ENCODE results near the gene CRYGS. TPM values are rescaled to one million over a fixed set of nuclear protein-coding genes. Genes with fewer than 3 reads are reported as not detected.

Gene CRYGS
- polyA plus RNA-seq, 1 of the 3 experiments (the other 2 are of a cell fraction) = 2.1 TPM

- Histone ChIP-seq H3K36me3 (replicated peaks in 1 of 2; ENCODE audit: control insufficient read depth in 1 of 2, insufficient read depth in 2 of 2, low read length in 1 of 2) (no peaks in the 10 kb centered on the region), H3K9ac (no peak overlapping the region), H3K79me2 (ENCODE audit: insufficient read depth) (no peaks in the 10 kb centered on the region), H3K4me2 (no peak overlapping the region), H3K9me2 (no peaks in the 10 kb centered on the region), H3K27ac (ENCODE audit: low read depth in 2 of 2, low read length in 1 of 2) (no peak overlapping the region), H3K4me3 (ENCODE audit: low read depth in 2 of 2, low read length in 1 of 2) (no peak overlapping the region), H3F3A (replicated peaks; ENCODE audit: insufficient read depth) (no peaks in the 10 kb centered on the region), H4K20me1 (ENCODE audit: insufficient read depth) (no peaks in the 10 kb centered on the region), H3K9me3 (no peaks in the 10 kb centered on the region), H3K27me3 (ENCODE audit: insufficient read depth) (peaks cover 5% of the 10 kb centered on the region), H3K4me1 (ENCODE audit: control insufficient read depth in 1 of 2, insufficient read depth in 2 of 2, low read depth in 1 of 2, low read length in 1 of 2) (peaks cover 0 to 13% of the 10 kb centered on the region in 2 experiments; a peak in 1 of 4 replicates), H2AFZ (ENCODE audit: low read depth) (no peak overlapping the region)
- 17% methylated on average over 1 of the region's 4 CpGs for WGBS (ENCODE audit: low lambda C conversion rate)
- no peak for DNase-seq
- POLR2A ChIA-PET = no interaction called here
- CTCF ChIA-PET = no interaction called here
- TF ChIP-seq USF1 (IDR thresholded peaks at IDR 0.05; ENCODE audit: borderline replicate concordance, low read depth) (no peak), TCF12 (IDR thresholded peaks at IDR 0.05) (no peak), TEAD4 (IDR thresholded peaks at IDR 0.05; ENCODE audit: borderline replicate concordance, insufficient read depth) (no peak), FOXM1 (IDR thresholded peaks at IDR 0.05; ENCODE audit: low read depth) (no peak), MXI1 (IDR thresholded peaks at IDR 0.05; ENCODE audit: low read depth, low read length) (no peak), CTCF (IDR thresholded peaks at IDR 0.05) (no peak), FOSL2 (IDR thresholded peaks at IDR 0.05; ENCODE audit: borderline replicate concordance, low read depth) (no peak), SMC3 (IDR thresholded peaks at IDR 0.05; ENCODE audit: low read depth, low read length) (no peak), GABPA (IDR thresholded peaks at IDR 0.05; ENCODE audit: low read depth) (no peak), FOXJ3 (CRISPR knock-in tag; IDR thresholded peaks at IDR 0.05) (no peak), RCOR1 (IDR thresholded peaks at IDR 0.05; ENCODE audit: low read length) (no peak), MAX (IDR thresholded peaks at IDR 0.05; ENCODE audit: low read depth) (no peak), NFIC (IDR thresholded peaks at IDR 0.05; ENCODE audit: borderline replicate concordance) (no peak), EZH2phosphoT487 (IDR thresholded peaks at IDR 0.05; ENCODE audit: borderline replicate concordance, low read depth) (no peak)
- TF ChIP-seq, protein P1, sequence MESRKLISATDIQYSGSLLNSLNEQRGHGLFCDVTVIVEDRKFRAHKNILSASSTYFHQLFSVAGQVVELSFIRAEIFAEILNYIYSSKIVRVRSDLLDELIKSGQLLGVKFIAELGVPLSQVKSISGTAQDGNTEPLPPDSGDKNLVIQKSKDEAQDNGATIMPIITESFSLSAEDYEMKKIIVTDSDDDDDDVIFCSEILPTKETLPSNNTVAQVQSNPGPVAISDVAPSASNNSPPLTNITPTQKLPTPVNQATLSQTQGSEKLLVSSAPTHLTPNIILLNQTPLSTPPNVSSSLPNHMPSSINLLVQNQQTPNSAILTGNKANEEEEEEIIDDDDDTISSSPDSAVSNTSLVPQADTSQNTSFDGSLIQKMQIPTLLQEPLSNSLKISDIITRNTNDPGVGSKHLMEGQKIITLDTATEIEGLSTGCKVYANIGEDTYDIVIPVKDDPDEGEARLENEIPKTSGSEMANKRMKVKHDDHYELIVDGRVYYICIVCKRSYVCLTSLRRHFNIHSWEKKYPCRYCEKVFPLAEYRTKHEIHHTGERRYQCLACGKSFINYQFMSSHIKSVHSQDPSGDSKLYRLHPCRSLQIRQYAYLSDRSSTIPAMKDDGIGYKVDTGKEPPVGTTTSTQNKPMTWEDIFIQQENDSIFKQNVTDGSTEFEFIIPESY (IDR thresholded peaks at IDR 0.05; ENCODE audit: borderline replicate concordance, low read depth) = no peak
- TF ChIP-seq, protein P2, sequence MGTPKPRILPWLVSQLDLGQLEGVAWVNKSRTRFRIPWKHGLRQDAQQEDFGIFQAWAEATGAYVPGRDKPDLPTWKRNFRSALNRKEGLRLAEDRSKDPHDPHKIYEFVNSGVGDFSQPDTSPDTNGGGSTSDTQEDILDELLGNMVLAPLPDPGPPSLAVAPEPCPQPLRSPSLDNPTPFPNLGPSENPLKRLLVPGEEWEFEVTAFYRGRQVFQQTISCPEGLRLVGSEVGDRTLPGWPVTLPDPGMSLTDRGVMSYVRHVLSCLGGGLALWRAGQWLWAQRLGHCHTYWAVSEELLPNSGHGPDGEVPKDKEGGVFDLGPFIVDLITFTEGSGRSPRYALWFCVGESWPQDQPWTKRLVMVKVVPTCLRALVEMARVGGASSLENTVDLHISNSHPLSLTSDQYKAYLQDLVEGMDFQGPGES (IDR thresholded peaks at IDR 0.05; ENCODE audit: low read depth, low read length) = no peak
- TF ChIP-seq, protein P3, sequence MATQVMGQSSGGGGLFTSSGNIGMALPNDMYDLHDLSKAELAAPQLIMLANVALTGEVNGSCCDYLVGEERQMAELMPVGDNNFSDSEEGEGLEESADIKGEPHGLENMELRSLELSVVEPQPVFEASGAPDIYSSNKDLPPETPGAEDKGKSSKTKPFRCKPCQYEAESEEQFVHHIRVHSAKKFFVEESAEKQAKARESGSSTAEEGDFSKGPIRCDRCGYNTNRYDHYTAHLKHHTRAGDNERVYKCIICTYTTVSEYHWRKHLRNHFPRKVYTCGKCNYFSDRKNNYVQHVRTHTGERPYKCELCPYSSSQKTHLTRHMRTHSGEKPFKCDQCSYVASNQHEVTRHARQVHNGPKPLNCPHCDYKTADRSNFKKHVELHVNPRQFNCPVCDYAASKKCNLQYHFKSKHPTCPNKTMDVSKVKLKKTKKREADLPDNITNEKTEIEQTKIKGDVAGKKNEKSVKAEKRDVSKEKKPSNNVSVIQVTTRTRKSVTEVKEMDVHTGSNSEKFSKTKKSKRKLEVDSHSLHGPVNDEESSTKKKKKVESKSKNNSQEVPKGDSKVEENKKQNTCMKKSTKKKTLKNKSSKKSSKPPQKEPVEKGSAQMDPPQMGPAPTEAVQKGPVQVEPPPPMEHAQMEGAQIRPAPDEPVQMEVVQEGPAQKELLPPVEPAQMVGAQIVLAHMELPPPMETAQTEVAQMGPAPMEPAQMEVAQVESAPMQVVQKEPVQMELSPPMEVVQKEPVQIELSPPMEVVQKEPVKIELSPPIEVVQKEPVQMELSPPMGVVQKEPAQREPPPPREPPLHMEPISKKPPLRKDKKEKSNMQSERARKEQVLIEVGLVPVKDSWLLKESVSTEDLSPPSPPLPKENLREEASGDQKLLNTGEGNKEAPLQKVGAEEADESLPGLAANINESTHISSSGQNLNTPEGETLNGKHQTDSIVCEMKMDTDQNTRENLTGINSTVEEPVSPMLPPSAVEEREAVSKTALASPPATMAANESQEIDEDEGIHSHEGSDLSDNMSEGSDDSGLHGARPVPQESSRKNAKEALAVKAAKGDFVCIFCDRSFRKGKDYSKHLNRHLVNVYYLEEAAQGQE (IDR thresholded peaks at IDR 0.05; ENCODE audit: low read depth, low read length) = no peak
Observed at GRCh38 chr3:186497608-186498007, 46.6 kb downstream of the CRYGS start.
